Measurements from ENCODE around the gene ATF2. TPM values are rescaled to one million over a fixed set of nuclear protein-coding genes. Genes with fewer than 3 reads are reported as not detected.

ATF2 gene
- total and polyA plus RNA-seq, 9 of the 15 experiments (the other 6 are each of a cell fraction or from before 2014, with no cell fraction given): 24.2 to 111 (median 45.9) TPM

GRCh38 chr2:175062787-175063585 lies 105.0 kb downstream of the ATF2 start (continued):
- TF ChIP-seq CEBPZ (IDR thresholded peaks at IDR 0.05; ENCODE audit: borderline replicate concordance, low read depth, low read length) (peak; percentile 53; the same call in 1 of the 2 replicates), ZNF239 (CRISPR knock-in tag; IDR thresholded peaks at IDR 0.05) (no peak), ATF4 (CRISPR knock-in tag; IDR thresholded peaks at IDR 0.05) (no peak), PRDM10 (IDR thresholded peaks at IDR 0.05; ENCODE audit: partially characterized antibody) (peak; percentile 10)
